Erythroblast (primary cell): Measurements from ENCODE around the gene NLN.

Experiments used
- GATA1 ChIP-seq: IDR thresholded peaks from 2 replicates; pipeline ENCODE4 v1.6.1; 2011; ENCODE audit warnings: low read depth, mild to moderate bottlenecking, control low read depth, low read length, moderate library complexity
- POLR2A ChIP-seq: IDR thresholded peaks from 2 replicates; pipeline ENCODE4 v1.6.1; 2011; ENCODE audit warnings: mild to moderate bottlenecking, low read length

DNA sequence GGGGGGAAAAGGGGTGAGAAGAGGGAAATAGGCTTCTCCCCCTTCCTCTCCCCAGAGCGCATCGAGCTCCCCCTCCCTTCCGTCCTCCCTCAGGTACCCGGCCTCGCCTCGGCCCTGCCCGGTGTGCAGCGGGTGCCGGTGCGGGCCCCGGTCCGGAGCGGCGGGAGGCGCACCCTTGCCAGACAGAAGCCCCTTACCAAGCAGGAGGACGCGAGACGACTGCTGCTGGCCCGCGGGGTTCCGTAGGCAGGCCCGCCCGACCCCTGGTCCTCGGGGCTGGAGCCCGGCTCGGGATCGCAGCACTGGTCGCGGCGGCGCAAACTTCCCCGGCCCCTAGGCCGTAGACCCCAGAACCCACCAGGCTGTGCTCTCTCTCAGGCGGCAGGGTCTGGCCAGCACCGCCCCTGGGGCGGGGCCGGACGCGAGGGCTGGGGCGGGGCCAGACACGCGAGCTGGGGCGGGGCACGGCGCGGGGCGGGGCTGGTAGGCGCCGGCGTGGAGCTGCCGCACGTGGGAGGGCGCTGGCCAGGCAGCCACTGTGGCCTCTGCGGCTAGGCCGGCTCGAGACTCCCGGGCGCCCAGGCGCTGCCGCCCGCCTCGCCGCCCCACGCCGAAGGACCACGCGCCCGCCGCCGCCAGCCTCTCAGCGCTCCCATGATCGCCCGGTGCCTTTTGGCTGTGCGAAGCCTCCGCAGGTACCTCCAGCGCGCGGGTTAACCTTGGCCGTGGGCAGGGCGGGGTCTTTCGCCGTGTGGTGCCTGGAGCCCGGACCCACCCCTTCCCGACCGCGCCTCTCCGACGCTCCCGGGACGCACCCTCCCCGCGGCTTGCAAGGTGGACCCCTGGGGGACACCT lies at the start of gene NLN, which contains the start of gene SGTB:
- no peak for TF ChIP-seq POLR2A
- TF ChIP-seq GATA1: no peak
